HepG2 (cell line): ENCODE measurements around the gene COL27A1. TPM values are rescaled to one million over a fixed set of nuclear protein-coding genes. Genes with fewer than 3 reads are reported as not detected.

ENCODE experiments used
- CBFB ChIP-seq: sonication (generic); formaldehyde crosslinking; IDR thresholded peaks from 2 replicates; pipeline ENCODE4 v1.4.0; 2020; ENCODE audit warnings: missing genetic modification reagents
- CCDC6 ChIP-seq: sonication (generic); formaldehyde crosslinking; IDR thresholded peaks from 2 replicates; pipeline ENCODE4 v1.8.1; 2022; ENCODE audit warnings: mild to moderate bottlenecking, missing genetic modification reagents, moderate library complexity
- GATAD1 ChIP-seq: IDR thresholded peaks from 2 replicates; pipeline ENCODE4 v1.6.1; 2016; ENCODE audit warnings: missing genetic modification reagents, missing compliant biosample characterization
- IKZF1 ChIP-seq: fragments of 450-650 bp; IDR thresholded peaks from 2 replicates; pipeline ENCODE4 v1.7.1; 2016
- MED13 ChIP-seq: sonication (generic); formaldehyde crosslinking; IDR thresholded peaks from 2 replicates; pipeline ENCODE4 v1.5.0; 2020; ENCODE audit warnings: missing genetic modification reagents
- NR3C1 ChIP-seq: sonication (generic); formaldehyde crosslinking; IDR thresholded peaks from 2 replicates; pipeline ENCODE4 v1.4.0; 2020; ENCODE audit warnings: missing genetic modification reagents
- SIN3B ChIP-seq: fragments of 150-350 bp; IDR thresholded peaks from 2 replicates; pipeline ENCODE4 v1.6.1; 2014; ENCODE audit warnings: low read length
- ZBTB1 ChIP-seq: sonication (generic); formaldehyde crosslinking; IDR thresholded peaks from 2 replicates; pipeline ENCODE4 v1.4.0; 2020; ENCODE audit warnings: missing genetic modification reagents, borderline replicate concordance
- ZMAT3 ChIP-seq: sonication (generic); formaldehyde crosslinking; conservative IDR thresholded peaks from 2 replicates; pipeline ENCODE4 v1.7.0; 2021; ENCODE audit warnings: missing genetic modification reagents
- ZNF234 ChIP-seq: sonication (generic); formaldehyde crosslinking; conservative IDR thresholded peaks from 2 replicates; pipeline ENCODE4 v1.5.1; 2020; ENCODE audit warnings: mild to moderate bottlenecking, missing genetic modification reagents
- ZNF556 ChIP-seq: sonication (generic); formaldehyde crosslinking; IDR thresholded peaks from 2 replicates; pipeline ENCODE4 v1.4.0; 2020; ENCODE audit warnings: mild to moderate bottlenecking, missing genetic modification reagents, borderline replicate concordance
- polyA plus RNA-seq, 8 experiments: library from polyadenylated mRNA; depleted of rRNA in 3 of 8; stranded (reverse) in 7 of 8; unstranded in 1 of 8; fragments of >200 nt; fragmentation: Illumina TruSeq in 4 of 8; extraction: Trizol in 4 of 8; gene quantifications; 2 replicates each; pipeline versions ENCODE4 v1.2.1 to v1.2.3, GENCODE V29; 2011 to 2016; ENCODE audit warnings: low read depth in 4 of 8, missing spikeins in 1 of 8, mixed read lengths in 1 of 8; ENCODE audit not compliant: insufficient read depth in 1 of 8
- total RNA-seq, 5 experiments: library from RNA; depleted of rRNA; stranded (reverse); fragments of >200 nt; fragmentation: Illumina TruSeq; extraction: Trizol; gene quantifications; 2 replicates each; pipeline ENCODE4 v1.2.3, GENCODE V29; 2016; ENCODE audit warnings: low read depth in 1 of 5
- TF ChIP-seq, protein P1 (sequence below): sonication (generic); formaldehyde crosslinking; IDR thresholded peaks from 2 replicates; pipeline ENCODE4 v1.9.0; 2022; ENCODE audit warnings: missing genetic modification reagents, mild to moderate bottlenecking, borderline replicate concordance
- TF ChIP-seq, protein P2 (sequence below): sonication (generic); formaldehyde crosslinking; IDR thresholded peaks from 2 replicates; pipeline ENCODE4 v1.8.1; 2023; ENCODE audit warnings: mild to moderate bottlenecking, inconsistent platforms, moderate library complexity, missing genetic modification reagents, borderline replicate concordance
- TF ChIP-seq, protein P3 (sequence below): sonication (generic); formaldehyde crosslinking; IDR thresholded peaks from 2 replicates; pipeline ENCODE4 v1.8.1; 2023; ENCODE audit warnings: mild to moderate bottlenecking, missing genetic modification reagents
- TF ChIP-seq, protein P4 (sequence below): sonication (generic); formaldehyde crosslinking; IDR thresholded peaks from 2 replicates; pipeline ENCODE4 v1.8.0; 2022; ENCODE audit warnings: missing genetic modification reagents, low read depth, mild to moderate bottlenecking, borderline replicate concordance
- TF ChIP-seq, protein P5 (sequence below): sonication (generic); formaldehyde crosslinking; IDR thresholded peaks from 2 replicates; pipeline ENCODE4 v1.4.0; 2020; ENCODE audit warnings: missing genetic modification reagents

Gene COL27A1
- total and polyA plus RNA-seq, 2 of the 13 experiments (the other 11 are each of a cell fraction or from before 2014, with no cell fraction given): 71.3 to 89.1 TPM

DNA sequence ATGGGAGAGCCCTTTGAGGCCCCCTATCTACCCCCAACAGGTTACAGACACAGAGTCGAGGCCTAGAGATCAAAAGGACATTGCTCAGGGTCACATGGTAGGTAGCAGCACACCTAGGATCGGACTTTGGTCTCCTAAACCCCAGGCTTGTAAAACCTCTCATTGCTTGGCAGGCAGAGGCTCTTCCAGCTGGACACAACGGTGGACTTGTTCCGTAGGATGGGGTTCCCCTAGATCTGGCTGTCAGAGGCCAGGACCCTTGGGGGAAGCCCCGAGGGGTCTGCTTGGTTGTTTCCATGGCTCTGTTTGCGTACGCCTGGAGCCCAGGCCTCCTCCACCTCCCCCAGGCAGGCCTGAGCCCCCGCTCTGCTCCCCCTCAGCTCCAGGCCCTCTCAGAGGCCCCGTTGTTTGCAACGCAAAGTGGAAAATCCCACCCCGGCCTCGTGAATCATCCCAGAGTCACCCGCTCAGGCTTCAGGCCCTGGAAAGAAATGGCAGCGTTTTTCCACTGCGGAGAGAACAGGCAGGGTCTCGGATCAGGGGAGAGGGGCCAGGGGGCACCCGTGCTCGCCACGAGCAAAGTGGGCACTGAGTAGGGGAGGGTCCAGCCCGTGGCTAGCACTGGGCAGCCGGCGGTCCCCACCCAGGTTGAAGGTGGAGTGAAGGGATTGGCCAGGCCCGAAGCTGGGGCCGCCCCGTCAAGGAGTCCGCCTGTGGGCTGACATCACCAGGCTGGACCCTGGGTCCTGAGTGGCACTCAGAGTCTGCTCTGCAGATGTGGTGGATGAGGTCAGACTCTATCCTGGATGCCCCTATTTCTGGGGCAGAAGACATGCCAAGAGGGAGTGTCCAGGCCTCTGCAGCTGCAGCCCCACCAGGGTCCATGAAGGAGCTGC, 19.8 kb downstream of the COL27A1 start (continued):
- TF ChIP-seq, protein P1, sequence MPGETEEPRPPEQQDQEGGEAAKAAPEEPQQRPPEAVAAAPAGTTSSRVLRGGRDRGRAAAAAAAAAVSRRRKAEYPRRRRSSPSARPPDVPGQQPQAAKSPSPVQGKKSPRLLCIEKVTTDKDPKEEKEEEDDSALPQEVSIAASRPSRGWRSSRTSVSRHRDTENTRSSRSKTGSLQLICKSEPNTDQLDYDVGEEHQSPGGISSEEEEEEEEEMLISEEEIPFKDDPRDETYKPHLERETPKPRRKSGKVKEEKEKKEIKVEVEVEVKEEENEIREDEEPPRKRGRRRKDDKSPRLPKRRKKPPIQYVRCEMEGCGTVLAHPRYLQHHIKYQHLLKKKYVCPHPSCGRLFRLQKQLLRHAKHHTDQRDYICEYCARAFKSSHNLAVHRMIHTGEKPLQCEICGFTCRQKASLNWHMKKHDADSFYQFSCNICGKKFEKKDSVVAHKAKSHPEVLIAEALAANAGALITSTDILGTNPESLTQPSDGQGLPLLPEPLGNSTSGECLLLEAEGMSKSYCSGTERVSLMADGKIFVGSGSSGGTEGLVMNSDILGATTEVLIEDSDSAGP (CRISPR knock-in tag): peak; percentile 81
- TF ChIP-seq ZNF556 (CRISPR knock-in tag) (peak; percentile 48; the same call in 1 of the 2 replicates), GATAD1 (CRISPR knock-in tag) (peak; percentile 51; the same call in 1 of the 2 replicates), ZMAT3 (CRISPR knock-in tag) (no peak), IKZF1 (no peak), SIN3B (no peak), ZBTB1 (no peak), CCDC6 (no peak; the same call in 1 of the 2 replicates), MED13 (CRISPR knock-in tag) (peak; percentile 55; the same call in 1 of the 2 replicates), NR3C1 (CRISPR knock-in tag) (no peak), CBFB (CRISPR knock-in tag) (peak; percentile 15; the same call in 1 of the 2 replicates), ZNF234 (CRISPR knock-in tag) (no peak)
- TF ChIP-seq, protein P2, sequence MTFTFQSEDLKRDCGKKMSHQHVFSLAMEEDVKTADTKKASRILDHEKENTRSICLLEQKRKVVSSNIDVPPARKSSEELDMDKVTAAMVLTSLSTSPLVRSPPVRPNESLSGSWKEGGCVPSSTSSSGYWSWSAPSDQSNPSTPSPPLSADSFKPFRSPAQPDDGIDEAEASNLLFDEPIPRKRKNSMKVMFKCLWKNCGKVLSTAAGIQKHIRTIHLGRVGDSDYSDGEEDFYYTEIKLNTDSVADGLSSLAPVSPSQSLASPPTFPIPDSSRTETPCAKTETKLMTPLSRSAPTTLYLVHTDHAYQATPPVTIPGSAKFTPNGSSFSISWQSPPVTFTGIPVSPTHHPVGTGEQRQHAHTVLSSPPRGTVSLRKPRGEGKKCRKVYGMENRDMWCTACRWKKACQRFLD (CRISPR knock-in tag): no peak
- TF ChIP-seq, protein P3, sequence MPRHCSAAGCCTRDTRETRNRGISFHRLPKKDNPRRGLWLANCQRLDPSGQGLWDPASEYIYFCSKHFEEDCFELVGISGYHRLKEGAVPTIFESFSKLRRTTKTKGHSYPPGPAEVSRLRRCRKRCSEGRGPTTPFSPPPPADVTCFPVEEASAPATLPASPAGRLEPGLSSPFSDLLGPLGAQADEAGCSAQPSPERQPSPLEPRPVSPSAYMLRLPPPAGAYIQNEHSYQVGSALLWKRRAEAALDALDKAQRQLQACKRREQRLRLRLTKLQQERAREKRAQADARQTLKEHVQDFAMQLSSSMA (CRISPR knock-in tag): no peak
- TF ChIP-seq, protein P4, sequence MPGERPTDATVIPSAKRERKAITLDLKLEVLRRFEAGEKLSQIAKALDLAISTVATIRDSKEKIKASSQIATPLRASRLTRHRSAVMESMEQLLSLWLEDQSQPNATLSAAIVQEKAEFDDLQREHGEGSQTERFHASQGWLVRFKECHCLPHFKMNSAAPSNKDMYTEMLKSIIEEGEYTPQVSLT: no peak
- TF ChIP-seq, protein P5, sequence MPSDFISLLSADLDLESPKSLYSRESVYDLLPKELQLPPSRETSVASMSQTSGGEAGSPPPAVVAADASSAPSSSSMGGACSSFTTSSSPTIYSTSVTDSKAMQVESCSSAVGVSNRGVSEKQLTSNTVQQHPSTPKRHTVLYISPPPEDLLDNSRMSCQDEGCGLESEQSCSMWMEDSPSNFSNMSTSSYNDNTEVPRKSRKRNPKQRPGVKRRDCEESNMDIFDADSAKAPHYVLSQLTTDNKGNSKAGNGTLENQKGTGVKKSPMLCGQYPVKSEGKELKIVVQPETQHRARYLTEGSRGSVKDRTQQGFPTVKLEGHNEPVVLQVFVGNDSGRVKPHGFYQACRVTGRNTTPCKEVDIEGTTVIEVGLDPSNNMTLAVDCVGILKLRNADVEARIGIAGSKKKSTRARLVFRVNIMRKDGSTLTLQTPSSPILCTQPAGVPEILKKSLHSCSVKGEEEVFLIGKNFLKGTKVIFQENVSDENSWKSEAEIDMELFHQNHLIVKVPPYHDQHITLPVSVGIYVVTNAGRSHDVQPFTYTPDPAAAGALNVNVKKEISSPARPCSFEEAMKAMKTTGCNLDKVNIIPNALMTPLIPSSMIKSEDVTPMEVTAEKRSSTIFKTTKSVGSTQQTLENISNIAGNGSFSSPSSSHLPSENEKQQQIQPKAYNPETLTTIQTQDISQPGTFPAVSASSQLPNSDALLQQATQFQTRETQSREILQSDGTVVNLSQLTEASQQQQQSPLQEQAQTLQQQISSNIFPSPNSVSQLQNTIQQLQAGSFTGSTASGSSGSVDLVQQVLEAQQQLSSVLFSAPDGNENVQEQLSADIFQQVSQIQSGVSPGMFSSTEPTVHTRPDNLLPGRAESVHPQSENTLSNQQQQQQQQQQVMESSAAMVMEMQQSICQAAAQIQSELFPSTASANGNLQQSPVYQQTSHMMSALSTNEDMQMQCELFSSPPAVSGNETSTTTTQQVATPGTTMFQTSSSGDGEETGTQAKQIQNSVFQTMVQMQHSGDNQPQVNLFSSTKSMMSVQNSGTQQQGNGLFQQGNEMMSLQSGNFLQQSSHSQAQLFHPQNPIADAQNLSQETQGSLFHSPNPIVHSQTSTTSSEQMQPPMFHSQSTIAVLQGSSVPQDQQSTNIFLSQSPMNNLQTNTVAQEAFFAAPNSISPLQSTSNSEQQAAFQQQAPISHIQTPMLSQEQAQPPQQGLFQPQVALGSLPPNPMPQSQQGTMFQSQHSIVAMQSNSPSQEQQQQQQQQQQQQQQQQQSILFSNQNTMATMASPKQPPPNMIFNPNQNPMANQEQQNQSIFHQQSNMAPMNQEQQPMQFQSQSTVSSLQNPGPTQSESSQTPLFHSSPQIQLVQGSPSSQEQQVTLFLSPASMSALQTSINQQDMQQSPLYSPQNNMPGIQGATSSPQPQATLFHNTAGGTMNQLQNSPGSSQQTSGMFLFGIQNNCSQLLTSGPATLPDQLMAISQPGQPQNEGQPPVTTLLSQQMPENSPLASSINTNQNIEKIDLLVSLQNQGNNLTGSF (CRISPR knock-in tag): 0 out of 2 replicates have a peak, but pooled peaks have one; percentile 44
